Activated CD8-positive, alpha-beta memory T cell treated with anti-CD3 and anti-CD28 coated beads for 1 hour (primary cell): ENCODE measurements around the gene KIF24.
"Not testable (repeated sequence)": the region's sequence is repeated elsewhere in the genome, so short reads cannot be mapped to it uniquely, and the experiment has no call there.

Experiments used
- DNase-seq, 2 donors: peaks; one replicate each; pipeline ENCODE4 v3.0.0-alpha.2; 2020; ENCODE audit warnings: low read depth in 1 of 2; ENCODE audit errors: extremely low read depth in 1 of 2

The KIF24 gene, protein sequence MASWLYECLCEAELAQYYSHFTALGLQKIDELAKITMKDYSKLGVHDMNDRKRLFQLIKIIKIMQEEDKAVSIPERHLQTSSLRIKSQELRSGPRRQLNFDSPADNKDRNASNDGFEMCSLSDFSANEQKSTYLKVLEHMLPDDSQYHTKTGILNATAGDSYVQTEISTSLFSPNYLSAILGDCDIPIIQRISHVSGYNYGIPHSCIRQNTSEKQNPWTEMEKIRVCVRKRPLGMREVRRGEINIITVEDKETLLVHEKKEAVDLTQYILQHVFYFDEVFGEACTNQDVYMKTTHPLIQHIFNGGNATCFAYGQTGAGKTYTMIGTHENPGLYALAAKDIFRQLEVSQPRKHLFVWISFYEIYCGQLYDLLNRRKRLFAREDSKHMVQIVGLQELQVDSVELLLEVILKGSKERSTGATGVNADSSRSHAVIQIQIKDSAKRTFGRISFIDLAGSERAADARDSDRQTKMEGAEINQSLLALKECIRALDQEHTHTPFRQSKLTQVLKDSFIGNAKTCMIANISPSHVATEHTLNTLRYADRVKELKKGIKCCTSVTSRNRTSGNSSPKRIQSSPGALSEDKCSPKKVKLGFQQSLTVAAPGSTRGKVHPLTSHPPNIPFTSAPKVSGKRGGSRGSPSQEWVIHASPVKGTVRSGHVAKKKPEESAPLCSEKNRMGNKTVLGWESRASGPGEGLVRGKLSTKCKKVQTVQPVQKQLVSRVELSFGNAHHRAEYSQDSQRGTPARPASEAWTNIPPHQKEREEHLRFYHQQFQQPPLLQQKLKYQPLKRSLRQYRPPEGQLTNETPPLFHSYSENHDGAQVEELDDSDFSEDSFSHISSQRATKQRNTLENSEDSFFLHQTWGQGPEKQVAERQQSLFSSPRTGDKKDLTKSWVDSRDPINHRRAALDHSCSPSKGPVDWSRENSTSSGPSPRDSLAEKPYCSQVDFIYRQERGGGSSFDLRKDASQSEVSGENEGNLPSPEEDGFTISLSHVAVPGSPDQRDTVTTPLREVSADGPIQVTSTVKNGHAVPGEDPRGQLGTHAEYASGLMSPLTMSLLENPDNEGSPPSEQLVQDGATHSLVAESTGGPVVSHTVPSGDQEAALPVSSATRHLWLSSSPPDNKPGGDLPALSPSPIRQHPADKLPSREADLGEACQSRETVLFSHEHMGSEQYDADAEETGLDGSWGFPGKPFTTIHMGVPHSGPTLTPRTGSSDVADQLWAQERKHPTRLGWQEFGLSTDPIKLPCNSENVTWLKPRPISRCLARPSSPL (N-terminal part only)

DNA sequence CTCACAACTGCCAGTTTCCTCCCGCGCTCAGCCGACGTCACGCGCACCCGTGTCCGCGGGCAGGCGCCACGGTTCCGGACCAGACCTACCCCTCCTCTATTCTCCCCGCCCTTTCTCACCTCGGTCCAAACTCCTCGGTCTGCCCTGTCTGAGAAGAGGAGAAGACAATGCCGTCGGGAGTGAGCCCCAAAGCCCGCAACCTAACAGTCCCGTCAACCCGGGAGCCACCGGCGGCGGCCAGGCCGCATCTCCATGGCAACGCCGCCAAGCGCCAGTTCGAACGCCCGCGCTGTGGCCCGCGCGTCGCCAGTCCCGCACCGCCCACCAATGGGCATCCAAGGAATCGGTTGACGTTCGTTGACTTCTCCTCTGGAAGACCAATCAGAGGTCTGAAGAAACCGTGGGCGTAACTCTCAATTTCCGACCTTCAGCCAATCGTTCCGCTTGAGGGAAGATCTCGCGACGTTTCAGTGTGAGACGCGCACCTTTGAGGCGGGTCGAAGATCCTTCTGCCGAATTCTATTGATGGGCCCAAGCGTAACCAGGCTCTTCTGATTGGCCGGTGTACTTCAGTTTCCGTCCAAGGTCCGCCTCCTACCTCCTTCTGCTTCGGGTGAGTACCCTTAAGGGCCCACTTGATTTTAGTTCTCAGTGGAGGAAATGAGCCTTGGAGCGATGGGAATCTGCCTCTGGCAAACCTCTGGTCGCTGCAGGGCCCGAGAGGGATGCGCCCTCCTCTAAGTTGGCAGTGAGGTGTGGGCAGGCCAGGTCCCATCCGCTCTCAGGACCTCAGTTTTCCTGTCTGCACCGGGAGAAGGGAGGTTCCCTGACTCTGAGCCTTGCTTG, at the start of gene KIF24, which contains the start of gene NUDT2:
KIF24 (minus strand) TSS at position 282 of the 846 bp plus-strand sequence. CDS start 17,922 bp downstream, outside the sequence.
NUDT2 (plus strand) TSS at position 583 of the 846 bp plus-strand sequence. CDS start 9,471 bp downstream, outside the sequence.
- DNase-seq = peak; percentile 89 to 91

DNA sequence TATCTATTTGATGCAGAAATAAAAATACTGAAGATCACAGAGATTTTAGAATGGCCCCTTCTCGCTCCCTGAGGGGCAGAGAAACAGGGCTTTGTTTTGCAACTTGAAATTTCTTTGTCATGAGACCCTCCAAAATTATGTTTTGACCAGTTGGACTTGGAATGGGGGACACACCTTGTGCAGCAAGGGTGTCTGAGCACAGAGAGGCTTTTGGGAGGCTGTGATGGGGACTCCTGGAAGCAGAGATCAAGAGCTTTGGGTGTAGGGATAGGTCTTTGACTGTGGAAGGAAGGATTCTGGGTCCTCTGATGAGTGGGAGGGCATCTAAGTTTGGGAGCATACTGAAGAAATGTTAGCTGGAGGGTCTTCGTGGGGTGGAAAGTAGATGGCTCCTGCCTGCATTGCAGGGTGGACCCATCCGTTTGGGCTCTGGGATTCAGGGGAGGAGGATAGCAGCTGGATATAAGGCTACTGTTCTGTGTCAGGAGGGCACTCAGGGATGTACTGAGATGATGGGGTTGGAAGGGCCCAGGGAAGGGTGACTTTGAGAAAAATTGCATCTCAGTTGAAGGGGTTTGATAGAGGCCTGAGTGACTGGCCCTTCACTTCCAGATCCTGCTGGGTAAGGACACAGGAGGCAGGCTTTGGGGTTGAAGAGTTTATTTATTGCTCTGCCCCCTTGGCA, 49.5 kb upstream of the KIF24 start:
- DNase-seq = no peak

DNA sequence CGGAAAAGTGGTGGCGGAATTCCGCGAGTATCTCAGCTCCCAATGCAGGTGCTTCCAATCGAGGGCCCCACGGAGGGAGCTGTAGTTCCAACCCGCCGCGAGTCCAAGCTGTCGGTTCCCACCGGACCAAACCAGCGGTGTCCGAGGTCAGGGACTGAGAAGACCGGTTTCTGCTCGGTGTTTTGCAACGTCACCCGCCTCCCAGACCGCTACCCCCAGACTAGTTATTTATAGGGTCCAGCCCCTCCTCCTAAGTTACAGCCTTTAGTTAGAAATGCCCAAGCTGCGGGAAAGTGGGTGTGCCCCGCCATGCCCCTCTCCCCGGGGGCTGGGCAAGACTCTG, 48.3 kb upstream of the KIF24 start:
- no peak for DNase-seq

DNA sequence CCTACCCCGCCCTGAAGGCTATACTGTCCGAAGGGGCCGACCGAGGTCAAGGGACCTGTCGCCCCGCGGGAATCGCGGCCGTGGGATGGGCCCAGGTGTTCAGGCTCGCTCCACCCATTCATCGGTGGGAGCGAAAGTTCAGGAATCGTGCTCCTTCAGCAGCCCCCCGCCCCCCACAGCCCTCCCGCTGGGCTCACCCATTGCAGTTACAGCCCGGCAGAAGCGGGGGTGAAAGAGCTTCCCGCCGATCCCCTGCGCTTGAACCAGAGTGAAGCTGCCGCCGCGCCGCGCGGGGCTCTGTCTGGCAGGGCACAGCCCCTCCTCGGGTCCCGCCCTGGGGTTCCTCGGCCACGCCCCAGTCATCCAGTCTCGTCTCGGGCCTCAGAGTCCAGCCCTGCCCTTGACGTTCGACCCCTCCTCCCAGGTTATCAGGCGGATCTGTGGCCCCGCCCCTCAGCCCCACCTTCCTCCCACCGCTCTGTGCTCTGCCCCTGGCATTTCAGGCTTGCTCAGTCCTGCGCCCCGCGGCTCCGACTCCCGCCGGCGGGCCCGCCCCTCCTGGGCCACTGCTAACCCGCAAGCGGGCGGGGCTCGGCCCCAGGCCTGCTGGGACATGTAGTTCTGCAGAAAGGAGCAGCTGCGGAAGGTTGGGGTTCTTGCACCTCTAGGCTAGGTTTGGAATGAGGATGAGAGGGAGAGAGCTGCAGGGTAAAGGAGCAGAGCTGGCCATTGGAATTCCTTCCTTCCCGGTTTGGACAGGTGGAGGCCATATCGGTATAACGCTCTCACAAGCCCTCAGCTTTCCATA, 47.7 kb upstream of the KIF24 start, which contains the start of gene MYORG:
MYORG (minus strand) TSS at position 303 of the 808 bp plus-strand sequence. CDS start 3,955 bp downstream, outside the sequence.
- DNase-seq = peak; percentile 91

DNA sequence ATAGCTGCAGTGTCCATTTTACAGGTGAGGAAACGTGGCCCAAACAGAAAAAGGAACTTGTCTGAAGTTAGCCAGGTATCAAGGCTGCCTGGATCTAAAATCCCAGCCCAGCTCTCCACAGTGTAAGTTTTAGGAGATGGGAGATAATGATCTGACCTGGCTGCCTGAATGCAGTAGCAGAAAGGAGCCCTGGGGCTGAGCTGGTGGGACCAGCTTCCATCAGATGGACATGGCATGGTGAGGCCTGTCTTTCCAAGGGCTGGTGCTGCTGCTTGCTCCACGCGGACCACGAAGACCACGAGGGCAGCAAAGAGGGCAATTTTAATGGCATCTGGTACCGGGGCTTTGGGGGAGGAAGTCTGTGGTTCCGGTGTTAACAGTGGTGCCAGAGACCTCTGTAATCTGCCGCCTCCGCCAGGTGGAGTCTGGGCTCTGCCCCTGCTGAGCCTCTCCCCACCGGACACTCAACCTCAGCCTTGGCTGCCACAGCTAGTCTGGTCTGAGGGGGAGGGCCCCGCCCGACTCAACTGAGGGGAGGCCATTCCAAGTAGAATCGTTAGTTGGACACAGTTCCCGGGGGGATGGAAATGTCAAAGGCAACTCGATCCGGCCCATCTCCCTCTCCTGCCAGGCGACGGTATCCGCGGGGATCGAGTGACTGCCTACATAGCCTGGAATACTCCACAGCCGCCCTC, 47.0 kb upstream of the KIF24 start:
- DNase-seq = no peak

DNA sequence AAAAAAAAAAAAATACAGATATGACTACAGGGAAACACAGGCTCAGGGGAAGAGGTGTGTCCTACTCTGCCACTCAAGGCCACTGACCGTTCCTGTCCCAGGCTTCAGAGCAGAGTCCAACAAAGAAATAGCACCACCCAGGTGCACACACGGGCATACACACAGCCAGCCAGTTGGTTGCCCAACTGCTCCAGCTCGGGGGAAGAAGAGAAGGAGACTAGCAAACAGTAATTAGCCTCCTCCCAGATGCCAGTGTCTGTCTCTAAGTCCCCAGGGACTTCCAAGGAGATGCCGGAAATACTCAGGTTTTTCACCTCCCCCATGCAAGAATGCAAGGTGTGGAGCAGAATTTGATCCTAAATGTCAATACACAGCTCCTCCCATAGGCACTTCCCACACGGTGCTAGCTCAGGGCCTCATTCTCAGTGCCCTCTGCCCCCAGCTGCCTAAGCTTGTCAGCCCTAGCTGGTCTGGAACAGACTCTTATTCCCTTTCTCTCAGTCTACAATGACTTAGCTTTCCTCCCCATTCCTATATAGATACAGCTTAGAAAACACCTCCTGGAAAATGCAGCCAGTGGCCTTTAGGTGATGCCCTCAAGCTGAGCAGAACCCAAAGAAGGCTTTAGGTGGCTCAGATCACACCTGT, 46.0 kb upstream of the KIF24 start:
- DNase-seq = no peak

DNA sequence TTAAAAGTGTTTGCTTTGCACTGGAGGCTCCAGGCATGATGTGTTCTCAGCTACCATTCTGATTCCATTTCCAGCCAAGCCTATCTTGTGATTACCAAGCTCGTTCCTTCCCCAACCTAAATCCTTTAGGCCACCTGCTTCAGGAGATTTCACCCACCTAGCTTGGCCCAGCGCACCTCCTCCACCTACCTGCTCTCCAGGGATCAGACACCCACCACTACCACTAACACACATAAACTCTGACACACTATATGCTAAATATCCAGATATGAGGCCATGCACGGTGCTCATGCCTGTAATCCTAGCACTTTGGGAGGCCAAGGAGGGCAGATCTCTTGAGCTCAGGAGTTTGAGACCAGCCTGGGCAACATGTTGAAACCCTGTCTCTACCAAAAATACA, 45.3 kb upstream of the KIF24 start:
- no peak for DNase-seq

DNA sequence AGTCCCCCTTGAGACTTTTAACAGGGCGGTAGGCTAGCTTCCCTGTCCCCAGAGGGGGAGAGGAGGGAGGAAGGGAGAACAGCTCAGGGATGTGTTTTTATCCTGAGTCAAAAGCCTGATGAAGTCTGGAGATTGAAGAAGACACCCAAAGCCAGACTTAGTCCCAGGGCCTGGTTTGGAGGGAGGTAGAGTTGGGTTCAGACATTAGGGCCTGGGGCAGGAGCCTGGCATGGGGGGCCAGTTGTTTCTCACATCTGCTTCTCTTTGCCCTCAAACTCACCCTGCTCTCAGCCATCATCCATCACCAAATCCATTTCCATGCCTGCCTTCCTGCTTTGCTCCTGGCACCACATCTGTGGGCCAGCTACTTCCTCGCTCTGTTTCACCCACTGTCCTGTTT, 44.7 kb upstream of the KIF24 start:
- no peak for DNase-seq

DNA sequence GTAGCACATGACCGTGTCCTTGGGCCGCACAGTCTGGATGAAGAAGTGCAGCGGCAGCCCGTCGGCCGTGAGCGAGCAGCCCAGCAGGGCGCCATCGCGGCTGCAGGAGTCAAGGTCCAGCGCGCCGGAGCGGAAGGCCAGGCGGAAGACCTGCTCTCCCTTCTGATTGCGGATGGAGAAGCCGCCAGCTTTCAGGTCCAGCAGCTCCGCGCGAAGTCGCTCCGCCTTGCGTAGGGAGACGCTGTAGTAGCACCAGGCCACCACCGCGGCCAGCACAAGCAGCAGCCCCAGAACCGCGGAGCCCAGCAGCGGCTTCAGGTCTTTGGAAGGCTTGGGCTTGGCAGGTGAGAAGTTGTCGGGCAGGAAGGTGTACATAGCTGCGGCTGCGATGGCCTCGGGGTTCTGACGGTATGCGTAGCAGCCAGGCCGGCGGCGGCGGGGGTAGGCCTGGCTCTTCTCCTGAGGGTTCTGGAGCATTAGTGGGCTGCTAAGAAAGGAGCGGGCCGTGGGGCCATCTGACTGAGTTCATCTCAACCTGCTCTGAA, 43.5 kb upstream of the KIF24 start:
- DNase-seq = no peak

DNA sequence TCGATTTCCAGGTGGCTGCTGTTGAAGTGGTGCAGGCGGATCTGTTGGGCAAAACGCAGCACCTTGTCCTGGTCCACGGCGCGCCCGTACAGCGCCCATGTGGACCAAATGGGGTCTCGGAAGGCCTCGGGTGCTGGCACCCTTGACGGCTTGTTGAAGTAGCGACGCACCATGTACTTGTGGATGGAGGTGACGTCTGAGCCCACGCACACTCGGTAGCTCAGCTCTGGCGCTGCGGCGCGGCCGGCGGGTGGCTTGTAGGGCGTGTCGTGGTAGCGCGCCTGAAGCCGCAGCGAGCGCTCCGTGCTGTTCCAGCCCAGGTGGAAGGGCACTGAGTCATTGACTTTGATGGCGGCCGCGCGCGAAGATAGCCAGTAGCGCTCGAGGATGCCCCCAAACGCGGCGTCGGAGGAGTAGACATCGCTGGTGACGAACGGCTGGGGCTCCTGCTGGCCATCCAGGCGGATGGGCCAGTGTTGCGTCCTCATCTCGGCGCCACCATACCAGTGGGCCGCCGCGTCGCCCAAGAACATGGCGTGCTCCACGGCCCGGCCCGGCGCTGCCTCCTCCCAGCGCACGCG, 42.9 kb upstream of the KIF24 start:
- DNase-seq = no peak

DNA sequence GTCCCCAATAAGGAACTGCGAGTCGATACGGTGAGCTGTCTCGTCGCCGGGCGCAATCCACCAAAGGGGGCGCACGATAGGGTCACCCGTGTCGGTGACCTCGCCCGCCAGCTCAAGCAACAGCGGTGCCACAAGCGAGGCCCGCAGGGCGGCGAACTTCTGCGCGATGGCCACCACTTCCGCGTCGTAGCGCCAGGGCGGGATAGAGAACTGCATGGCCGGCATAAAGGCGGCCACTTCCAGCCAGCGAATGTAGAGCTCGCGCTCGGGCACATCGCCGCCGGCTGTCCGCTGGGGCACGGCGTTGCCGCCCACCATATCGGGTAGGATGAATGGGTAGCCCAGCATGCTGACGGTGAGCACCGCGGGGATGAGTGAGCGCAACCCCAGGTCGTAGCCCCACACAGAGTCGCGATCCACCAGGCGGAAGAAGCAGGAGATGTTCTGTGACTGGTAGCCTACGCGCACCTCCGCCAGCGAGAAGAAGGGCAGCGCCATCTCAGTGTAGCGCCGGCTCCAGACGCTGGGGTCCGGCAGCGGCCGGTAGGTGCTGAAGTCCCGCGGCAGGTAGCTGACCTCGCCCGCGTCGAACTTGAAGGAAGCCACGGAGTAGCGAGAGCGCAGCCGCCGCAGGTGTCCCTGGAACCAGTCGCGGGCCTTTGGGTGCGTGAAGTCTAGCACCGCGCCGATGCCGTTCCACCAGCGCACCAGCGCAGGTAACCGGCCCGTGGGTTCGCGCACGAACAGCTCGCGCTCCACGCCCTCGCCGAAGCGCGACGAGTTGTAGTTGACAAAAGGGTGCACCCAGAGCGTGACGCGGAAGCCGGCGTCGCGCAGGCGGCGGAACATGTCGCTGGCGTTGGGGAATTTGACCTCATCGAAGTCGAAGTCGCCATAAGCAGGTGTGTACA, 42.2 kb upstream of the KIF24 start:
- no peak for DNase-seq

DNA sequence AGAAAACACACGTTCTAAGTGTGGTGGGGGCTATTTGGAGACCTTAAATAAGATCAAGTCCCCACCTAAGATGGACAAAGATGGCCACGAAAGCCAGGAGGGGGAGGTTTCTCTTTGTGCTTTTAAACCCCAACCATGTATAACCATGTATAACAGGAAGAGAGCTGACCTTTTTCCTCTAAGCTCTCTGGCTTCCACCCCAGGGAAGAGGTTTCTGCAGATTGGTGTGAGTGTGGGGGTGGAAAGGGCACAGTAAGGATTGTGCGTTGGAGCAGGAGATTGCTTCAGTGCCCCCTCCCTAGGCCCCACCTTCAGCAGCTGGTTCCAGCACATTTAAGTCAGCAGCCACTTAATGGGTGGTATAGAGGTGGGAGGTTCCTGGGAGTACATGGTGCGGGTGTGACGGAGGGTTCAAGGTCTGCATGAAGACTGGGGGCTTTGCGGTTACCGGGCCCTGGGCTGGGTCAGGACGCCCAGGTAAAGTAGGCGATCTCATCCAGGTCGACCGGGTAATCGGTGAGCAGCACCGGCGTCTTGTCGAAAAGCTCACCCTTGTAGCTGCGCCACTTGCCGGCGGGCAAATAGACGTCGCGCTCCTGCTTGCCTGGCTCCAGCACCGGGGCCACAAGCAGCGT, 41.4 kb upstream of the KIF24 start:
- no peak for DNase-seq

DNA sequence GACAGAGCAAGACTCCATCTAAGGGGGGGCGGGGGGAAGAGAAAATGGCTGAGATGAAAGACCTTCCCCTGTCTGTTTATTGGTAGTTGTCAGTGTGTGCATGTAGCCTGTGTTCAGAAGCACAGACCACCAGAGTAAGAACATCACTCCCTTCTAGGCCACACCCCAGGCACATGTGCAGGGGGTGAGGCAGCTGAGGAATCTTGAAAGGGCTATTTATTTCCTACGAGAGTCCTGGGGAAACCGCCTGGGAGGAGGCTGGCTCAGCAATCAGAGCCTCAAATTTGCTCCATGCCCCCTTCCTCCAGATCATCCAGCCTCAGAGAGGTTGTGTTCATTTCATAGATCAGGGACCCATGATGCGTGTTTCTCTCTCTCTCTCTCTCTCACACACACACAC, 40.6 kb upstream of the KIF24 start:
- no peak for DNase-seq

DNA sequence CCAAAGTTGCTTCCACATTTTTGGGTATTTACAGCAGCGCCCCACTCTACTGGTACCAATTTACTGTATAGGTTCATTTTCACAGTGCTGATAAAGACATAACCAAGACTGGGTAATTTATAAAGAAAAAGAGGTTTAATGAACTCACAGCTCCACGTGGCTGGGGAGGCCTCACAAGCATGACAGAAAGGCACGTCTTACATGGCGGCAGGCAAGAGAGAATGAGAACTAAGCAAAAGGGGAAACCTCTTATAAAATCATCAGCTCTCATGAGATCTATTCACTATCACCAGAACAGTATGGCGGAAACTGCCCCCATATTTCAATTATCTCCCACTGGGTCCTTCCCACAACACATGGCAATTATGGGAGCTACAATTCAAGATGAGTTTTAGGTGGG, 39.7 kb upstream of the KIF24 start:
- DNase-seq = not testable (repeated sequence)

DNA sequence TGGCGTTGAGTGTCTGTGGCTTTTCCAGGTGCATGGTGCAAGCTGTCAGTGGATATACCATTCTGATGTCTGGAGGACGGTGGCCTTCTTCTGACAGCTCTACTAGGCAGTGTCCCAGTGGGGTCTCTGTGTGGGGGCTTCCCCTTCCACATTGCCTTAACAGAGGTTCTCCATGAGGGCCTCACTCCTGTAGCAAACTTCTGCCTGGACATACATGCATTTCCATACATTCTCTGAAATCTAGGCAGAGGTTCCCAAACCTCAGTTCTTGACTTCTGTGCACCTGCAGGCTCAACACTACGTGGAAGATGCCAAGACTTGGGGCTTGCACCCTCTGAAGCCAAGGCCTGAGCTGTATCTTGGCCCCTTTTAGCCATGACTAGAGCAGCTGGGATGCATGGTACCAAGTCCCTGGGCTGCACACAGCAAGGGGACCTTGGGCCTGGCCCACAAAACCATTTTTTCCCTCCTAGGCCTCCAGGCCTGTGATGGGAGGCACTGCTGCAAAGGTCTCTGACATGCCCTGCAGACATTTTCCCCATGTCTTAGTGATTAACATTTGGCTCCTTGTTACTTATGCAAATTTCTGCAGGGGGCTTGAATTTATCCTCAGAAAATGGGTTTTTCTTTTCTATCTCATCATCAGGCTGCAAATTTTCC, 38.8 kb upstream of the KIF24 start:
- not testable (repeated sequence) for DNase-seq
